WI38 (cell line): ENCODE results near the gene AGFG2.
"Not testable (repeated sequence)": the region's sequence is repeated elsewhere in the genome, so short reads cannot be mapped to it uniquely, and the experiment has no call there.

Experiments
- H3K4me3 ChIP-seq: 2 replicates; pipeline ENCODE4 v1.5.1; 2011; ENCODE audit warnings: low read depth, mild to moderate bottlenecking, control low read depth, low read length
- CTCF ChIP-seq: IDR thresholded peaks from 2 replicates; pipeline ENCODE4 v1.5.1; 2012; ENCODE audit warnings: low read depth, mild to moderate bottlenecking, control low read depth, low read length

The AGFG2 gene

GRCh38 chr7:100544967-100545359, 6.0 kb downstream of the AGFG2 start:
- no peak for TF ChIP-seq CTCF
- no peak overlapping the region for H3K4me3 ChIP-seq

GRCh38 chr7:100545360-100546128, 6.5 kb downstream of the AGFG2 start:
- no peak for TF ChIP-seq CTCF
- H3K4me3 ChIP-seq, result 0 out of 2 replicates have a peak overlapping the region, but pooled peaks have one; percentile 13

- no peak for TF ChIP-seq CTCF
- 0 out of 2 replicates have a peak overlapping the region, but pooled peaks have one; percentile 13 for H3K4me3 ChIP-seq
Measured at GRCh38 chr7:100546129-100546925, 7.3 kb downstream of the AGFG2 start.

GRCh38 chr7:100546926-100547800, 8.2 kb downstream of the AGFG2 start:
- no peak overlapping the region for H3K4me3 ChIP-seq
- TF ChIP-seq CTCF, result no peak

- TF ChIP-seq CTCF, result no peak
- H3K4me3 ChIP-seq, result no peak overlapping the region
Measured at GRCh38 chr7:100547872-100548271, 8.9 kb downstream of the AGFG2 start.

GRCh38 chr7:100548446-100548845, 9.4 kb downstream of the AGFG2 start:
- H3K4me3 ChIP-seq, result not testable (repeated sequence)

GRCh38 chr7:100552532-100552931, 13.5 kb downstream of the AGFG2 start:
- no peak for TF ChIP-seq CTCF
- no peak overlapping the region for H3K4me3 ChIP-seq
